ENCODE measurements around the gene HSPB7. TPM values are rescaled to one million over a fixed set of nuclear protein-coding genes. Genes with fewer than 3 reads are reported as not detected.

Gene HSPB7
- total RNA-seq, 1 donor from 2014 or later, result 3,889 TPM

DNA sequence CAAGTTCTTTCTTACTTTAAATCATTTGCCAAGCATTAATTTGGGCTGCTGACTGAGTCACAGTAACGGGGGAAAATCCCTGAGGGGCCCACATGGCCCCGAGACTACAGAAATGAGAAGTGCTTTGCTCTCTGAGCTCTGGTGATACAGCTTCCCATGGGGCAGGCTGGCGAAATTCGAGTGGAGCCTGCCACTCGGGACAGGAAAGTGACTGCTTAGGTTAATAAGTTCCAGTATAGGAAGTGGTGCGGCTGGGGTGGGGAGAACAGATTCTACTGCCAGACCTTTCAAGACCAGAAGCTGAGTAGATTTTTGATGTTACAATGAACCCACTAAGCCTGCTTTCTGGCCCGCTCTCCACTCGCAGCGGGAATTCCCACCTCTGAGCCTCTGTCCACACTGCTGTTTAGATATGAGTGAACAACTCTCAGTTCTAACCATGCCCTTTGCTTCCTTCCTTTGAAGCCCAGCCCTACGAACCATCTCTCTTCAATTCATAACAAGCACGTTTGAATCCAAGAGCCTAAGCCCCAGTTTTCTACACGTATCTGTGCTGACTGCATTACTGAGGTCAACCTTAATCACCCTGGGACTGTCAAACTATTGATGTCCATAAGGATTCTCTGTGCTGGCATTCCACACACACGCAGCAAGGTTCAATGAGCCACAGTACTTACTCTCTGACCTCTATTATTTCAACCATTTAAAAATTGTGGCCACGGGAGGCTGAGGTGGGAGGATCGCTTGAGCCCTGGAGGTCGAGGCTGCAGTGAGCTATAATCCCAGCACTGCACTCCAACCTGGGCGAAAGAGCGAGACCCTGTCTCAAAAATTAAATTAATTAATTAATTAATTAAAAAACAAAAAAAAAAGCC is 51.5 kb downstream of the HSPB7 start:
- intact Hi-C loops (cut with DNase I), result no loop called here
- DNase-seq (ENCODE audit: low spot score), result no peak

DNA sequence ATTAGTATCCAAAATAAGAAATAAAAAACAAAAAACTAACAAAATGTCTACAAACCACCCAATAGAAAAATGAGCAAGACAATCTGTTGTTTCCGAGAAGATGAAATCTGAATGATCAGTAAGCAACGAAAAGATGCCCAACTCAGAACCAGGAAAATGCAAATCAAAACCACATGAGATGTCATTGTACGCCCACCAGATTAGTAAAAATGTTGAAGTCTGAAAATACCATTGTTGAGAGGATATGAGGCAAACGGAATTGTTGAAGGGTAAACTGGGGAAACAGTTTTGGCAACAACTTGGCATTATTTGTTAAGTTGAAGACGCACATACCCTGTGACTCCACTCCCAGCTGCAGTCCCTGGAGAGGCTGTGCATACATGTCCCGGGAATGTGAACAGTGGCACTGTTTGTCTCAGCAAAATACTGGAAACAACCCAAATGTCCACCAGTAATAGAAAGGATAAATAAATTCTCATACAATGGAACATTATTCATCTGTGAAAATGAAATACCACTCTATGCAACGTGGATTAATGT is 52.5 kb downstream of the HSPB7 start:
- intact Hi-C loops (cut with DNase I), result no loop called here
- no peak for DNase-seq (ENCODE audit: low spot score)

Other genes with a start within 250 kb of the HSPB7 start
- 4.9 TPM for gene UQCRHL, start 210.4 kb downstream of the HSPB7 start, total RNA-seq
- 37.8 TPM for gene SPEN, start 170.3 kb downstream of the HSPB7 start, total RNA-seq
- 24.9 TPM for gene ZBTB17, start 41.9 kb downstream of the HSPB7 start, total RNA-seq
- gene SRARP, start 13.8 kb downstream of the HSPB7 start, total RNA-seq, result not detected
- 1.2 TPM for gene CLCNKA, start 4.0 kb upstream of the HSPB7 start, total RNA-seq
- gene CLCNKB, start 25.7 kb upstream of the HSPB7 start, total RNA-seq, result 2.0 TPM
- gene FAM131C, start 55.6 kb upstream of the HSPB7 start, total RNA-seq, result 3.0 TPM
- gene EPHA2, start 138.0 kb upstream of the HSPB7 start, total RNA-seq, result 26.1 TPM
- gene ARHGEF19, start 194.6 kb upstream of the HSPB7 start, total RNA-seq, result 1.3 TPM
- 10.6 TPM for gene CPLANE2, start 219.1 kb upstream of the HSPB7 start, total RNA-seq